Adipocyte (in vitro differentiated cells): Measurements from ENCODE around the gene FRA10AC1.

Experiments
- DNase-seq: peaks from one replicate; pipeline ENCODE4 v3.0.0-alpha.2; 2015; ENCODE audit warnings: low read depth
- H3K27me3 ChIP-seq: replicated peaks from 2 replicates; pipeline ENCODE4 v1.7.0; 2013; ENCODE audit warnings: mild to moderate bottlenecking, low read length, moderate library complexity; ENCODE audit not compliant: control insufficient read depth, insufficient read depth
- H3K36me3 ChIP-seq: 2 replicates; pipeline ENCODE4 v1.7.0; 2013; ENCODE audit warnings: low read length, mild to moderate bottlenecking, moderate library complexity; ENCODE audit not compliant: control insufficient read depth, insufficient read depth, severe bottlenecking
- H3K4me1 ChIP-seq: 2 replicates; pipeline ENCODE4 v1.7.0; 2013; ENCODE audit warnings: mild to moderate bottlenecking, low read length, moderate library complexity; ENCODE audit not compliant: control insufficient read depth, insufficient read depth
- H3K4me3 ChIP-seq: 2 replicates; pipeline ENCODE4 v1.7.0; 2013; ENCODE audit warnings: mild to moderate bottlenecking, low read length, moderate library complexity
- H3K9ac ChIP-seq: 2 replicates; pipeline ENCODE4 v1.7.0; 2013; ENCODE audit warnings: mild to moderate bottlenecking, low read length, moderate library complexity
- H3K9me3 ChIP-seq: 2 replicates; pipeline ENCODE4 v1.7.0; 2013; ENCODE audit warnings: mild to moderate bottlenecking, low read length, moderate library complexity; ENCODE audit not compliant: control insufficient read depth

FRA10AC1 gene, protein sequence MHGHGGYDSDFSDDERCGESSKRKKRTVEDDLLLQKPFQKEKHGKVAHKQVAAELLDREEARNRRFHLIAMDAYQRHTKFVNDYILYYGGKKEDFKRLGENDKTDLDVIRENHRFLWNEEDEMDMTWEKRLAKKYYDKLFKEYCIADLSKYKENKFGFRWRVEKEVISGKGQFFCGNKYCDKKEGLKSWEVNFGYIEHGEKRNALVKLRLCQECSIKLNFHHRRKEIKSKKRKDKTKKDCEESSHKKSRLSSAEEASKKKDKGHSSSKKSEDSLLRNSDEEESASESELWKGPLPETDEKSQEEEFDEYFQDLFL

GRCh38 chr10:93702210-93703001, at the start of gene FRA10AC1:
TSS of gene FRA10AC1 (minus strand) at chr10:93702592. CDS start at chr10:93700106, 2,486 bp downstream.
- DNase-seq: peak; percentile 97
- Histone ChIP-seq H3K36me3 (peaks cover 22% of the 10 kb centered on the region), H3K27me3 (no peaks in the 10 kb centered on the region), H3K9me3 (no peaks in the 10 kb centered on the region), H3K4me1 (peaks cover 6% of the 10 kb centered on the region), H3K9ac (peak within 1 kb of the TSS; percentile 97), H3K4me3 (peak within 1 kb of the TSS; percentile 97)

GRCh38 chr10:93751832-93752231, 49.4 kb upstream of the FRA10AC1 start:
- DNase-seq: peak; percentile 41
- Histone ChIP-seq H3K4me3 (peak overlapping the region; percentile 42), H3K27me3 (peaks cover 3% of the 10 kb centered on the region), H3K4me1 (peaks cover 17% of the 10 kb centered on the region), H3K9ac (no peak overlapping the region), H3K36me3 (no peaks in the 10 kb centered on the region), H3K9me3 (no peaks in the 10 kb centered on the region)

DNA sequence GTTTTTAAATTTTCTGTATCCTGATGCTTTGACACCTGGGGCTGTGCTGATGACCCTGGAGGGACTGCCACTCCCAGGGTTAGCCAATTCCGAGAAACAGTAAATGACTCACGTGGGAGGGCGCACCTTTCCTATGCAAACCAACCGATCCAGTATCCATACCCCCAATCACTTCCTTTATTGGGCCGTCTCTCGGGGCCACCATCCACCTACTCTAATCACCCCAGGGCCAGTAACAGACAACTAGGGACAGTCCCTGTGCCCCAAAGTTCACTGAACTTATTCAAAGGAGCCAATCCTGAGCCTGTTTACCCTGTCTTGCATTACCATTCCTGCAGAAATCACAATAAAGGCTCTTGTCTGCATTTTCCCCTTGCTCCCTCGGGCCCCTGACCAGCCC, 48.7 kb upstream of the FRA10AC1 start:
- DNase-seq: no peak
- Histone ChIP-seq H3K4me1 (peaks cover 20% of the 10 kb centered on the region), H3K27me3 (peaks cover 1% of the 10 kb centered on the region), H3K4me3 (no peak overlapping the region), H3K36me3 (no peaks in the 10 kb centered on the region), H3K9me3 (no peaks in the 10 kb centered on the region), H3K9ac (no peak overlapping the region)

- Histone ChIP-seq H3K36me3 (no peaks in the 10 kb centered on the region), H3K4me1 (peaks cover 20% of the 10 kb centered on the region), H3K9ac (no peak overlapping the region), H3K9me3 (no peaks in the 10 kb centered on the region), H3K4me3 (no peak overlapping the region), H3K27me3 (no peaks in the 10 kb centered on the region)
- no peak for DNase-seq
These were observed 46.9 kb upstream of the FRA10AC1 start for GRCh38 chr10:93749218-93749799.

DNA sequence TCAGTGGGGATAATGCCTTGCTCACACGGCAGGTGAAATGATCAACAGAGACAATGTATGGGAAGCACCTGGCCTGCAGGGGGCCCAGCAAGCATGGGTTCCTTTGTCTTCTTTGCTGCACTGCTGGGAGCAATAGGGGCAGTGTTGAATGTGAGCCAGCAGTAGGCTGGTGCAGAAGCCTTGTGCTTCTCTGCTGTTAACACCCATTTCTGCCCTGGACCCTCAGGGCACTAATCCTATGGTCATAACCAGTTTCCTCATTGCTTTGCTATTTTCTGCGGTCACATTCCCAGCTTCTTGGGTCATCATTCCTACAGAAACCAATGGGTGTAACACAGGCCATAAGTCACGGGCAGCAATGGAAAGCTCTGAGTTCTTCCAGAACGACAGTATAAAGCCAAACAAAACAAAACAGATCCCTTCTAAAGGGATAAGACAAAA, 44.5 kb upstream of the FRA10AC1 start:
- Histone ChIP-seq H3K4me3 (no peak overlapping the region), H3K27me3 (no peaks in the 10 kb centered on the region), H3K9ac (no peak overlapping the region), H3K4me1 (peaks cover 19% of the 10 kb centered on the region), H3K36me3 (no peaks in the 10 kb centered on the region), H3K9me3 (no peaks in the 10 kb centered on the region)
- peak; percentile 98 for DNase-seq

- peak; percentile 54 for DNase-seq
- Histone ChIP-seq H3K9me3 (no peaks in the 10 kb centered on the region), H3K36me3 (no peaks in the 10 kb centered on the region), H3K4me3 (no peak overlapping the region), H3K9ac (no peak overlapping the region), H3K27me3 (peaks cover 4% of the 10 kb centered on the region), H3K4me1 (peaks cover 17% of the 10 kb centered on the region)
These were observed 43.1 kb upstream of the FRA10AC1 start for GRCh38 chr10:93745408-93746065.

GRCh38 chr10:93742633-93743349, 40.4 kb upstream of the FRA10AC1 start:
- Histone ChIP-seq H3K4me3 (no peak overlapping the region), H3K27me3 (peaks cover 4% of the 10 kb centered on the region), H3K9ac (no peak overlapping the region), H3K4me1 (peaks cover 5% of the 10 kb centered on the region), H3K9me3 (no peaks in the 10 kb centered on the region), H3K36me3 (no peaks in the 10 kb centered on the region)
- DNase-seq: no peak

DNA sequence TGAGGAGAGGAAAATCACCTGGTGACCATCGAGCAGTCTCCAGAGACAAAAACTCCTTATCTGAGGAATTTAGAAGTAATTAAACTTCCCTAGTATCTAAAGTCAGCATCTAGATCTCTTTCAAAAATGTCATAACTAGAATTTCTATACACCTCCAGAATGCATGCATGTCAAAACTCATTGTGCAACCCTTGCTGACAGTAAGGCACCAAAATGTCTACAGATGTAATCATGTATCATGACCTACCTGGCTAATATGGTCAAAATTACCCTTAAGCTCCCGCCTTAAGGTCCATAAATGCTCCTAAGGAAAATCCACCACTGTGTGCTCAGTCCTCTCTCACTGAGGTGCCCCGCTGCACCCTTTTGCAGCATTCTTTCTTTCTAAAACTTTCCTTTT, 39.0 kb upstream of the FRA10AC1 start:
- DNase-seq: no peak
- Histone ChIP-seq H3K9me3 (no peaks in the 10 kb centered on the region), H3K36me3 (no peaks in the 10 kb centered on the region), H3K27me3 (peaks cover 4% of the 10 kb centered on the region), H3K4me3 (no peak overlapping the region), H3K9ac (no peak overlapping the region), H3K4me1 (no peaks in the 10 kb centered on the region)

DNA sequence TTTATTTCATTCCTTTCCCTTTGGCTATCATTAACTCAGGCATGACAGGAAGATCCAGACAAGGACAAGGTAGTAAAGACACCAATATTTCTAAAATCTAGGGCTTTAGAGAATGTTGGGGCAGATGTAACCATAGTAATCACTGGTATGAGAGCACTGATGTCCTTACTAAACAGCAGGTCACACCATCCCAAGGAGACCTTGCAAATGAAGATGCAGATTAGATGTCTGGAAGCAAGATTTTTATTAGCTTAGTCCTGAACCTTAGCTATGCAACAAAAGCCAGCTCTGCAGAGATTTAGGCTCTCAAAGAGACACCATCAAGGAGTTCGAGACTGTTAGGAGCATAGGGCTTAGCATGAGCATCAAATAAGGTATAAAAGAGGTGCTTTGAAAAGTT, 23.6 kb upstream of the FRA10AC1 start:
- peaks cover 48% of the 10 kb centered on the region for H3K27me3 ChIP-seq
- no peaks in the 10 kb centered on the region for H3K4me1 ChIP-seq
- peaks cover 15% of the 10 kb centered on the region for H3K9me3 ChIP-seq
- H3K36me3 ChIP-seq: no peaks in the 10 kb centered on the region
- H3K4me3 ChIP-seq: no peak overlapping the region
- H3K9ac ChIP-seq: no peak overlapping the region
- no peak for DNase-seq

- Histone ChIP-seq H3K27me3 (peaks cover 44% of the 10 kb centered on the region), H3K4me1 (no peaks in the 10 kb centered on the region), H3K9ac (no peak overlapping the region), H3K9me3 (peaks cover 11% of the 10 kb centered on the region), H3K4me3 (no peak overlapping the region), H3K36me3 (no peaks in the 10 kb centered on the region)
- no peak for DNase-seq
These were observed 20.8 kb upstream of the FRA10AC1 start for GRCh38 chr10:93723153-93723552.
